HCT116 (cell line): ENCODE data around the gene CASKIN2. TPM values are rescaled to one million over a fixed set of nuclear protein-coding genes. Genes with fewer than 3 reads are reported as not detected.

ENCODE experiments used
- ATAC-seq: fragments of 200-7000 bp; cut with Tn5 transposase; 2 replicates; pipeline ENCODE4 v1.9.1; 2020; ENCODE audit warnings: mild to moderate bottlenecking, moderate library complexity
- BruUV-seq: library from RNA; stranded (reverse); fragments of 400-500 nt; replicated peaks from 2 replicates; lab custom pipeline; 2021; lab: Mats Ljungman, UMichigan
- CTCF ChIA-PET: fragments of 300-600 bp; sonication (Branson Sonifier 250); formaldehyde crosslinking; loops from one replicate; lab custom pipeline; 2021; ENCODE audit warnings: antibody characterized with exemption; lab: Charles Lee
- POLR2A ChIA-PET: fragments of 300-600, 350-600 bp; sonication (Branson Sonifier 250); formaldehyde crosslinking; loops from one replicate; lab custom pipeline; 2021; ENCODE audit warnings: antibody characterized with exemption; lab: Charles Lee
- RAD21 ChIA-PET, 2 experiments: fragments of 300-600 bp; sonication (Branson Sonifier 250); formaldehyde crosslinking; loops; one replicate each; lab custom pipeline; 2023; ENCODE audit warnings: low total read pairs in 2 of 2; ENCODE audit not compliant: uncharacterized antibody in 2 of 2, unreplicated experiment in 2 of 2, low non-redundant PET in 1 of 2; lab: Charles Lee
- DNase-seq: peaks from one replicate; pipeline ENCODE4 v3.0.0-alpha.2; 2010; ENCODE audit warnings: low read depth, low spot score
- H2AFZ ChIP-seq: fragments of 200-600 bp; shearing (Covaris generic), sonication (generic); 2 replicates; pipeline ENCODE4 v1.6.1; 2017; ENCODE audit warnings: low read depth, mixed run types, mixed read lengths, antibody characterized with exemption, low read length; ENCODE audit not compliant: poor library complexity, severe bottlenecking
- H3K27ac ChIP-seq: 2 replicates; pipeline ENCODE4 v1.5.1; 2012; ENCODE audit warnings: low read depth, low read length
- H3K27me3 ChIP-seq: fragments of 200-600 bp; sonication (generic); 2 replicates; pipeline ENCODE4 v1.6.1; 2016; ENCODE audit warnings: mixed run types, low read length, mixed read lengths; ENCODE audit not compliant: insufficient read depth
- H3K36me3 ChIP-seq, 2 experiments: fragments of 200-500 bp in 1 of 2; fragments of 200-600 bp in 1 of 2; sonication (Bioruptor generic) in 1 of 2; sonication (generic) in 1 of 2; 2 replicates each; pipeline versions ENCODE4 v1.5.1 to v1.6.1; 2014 to 2016; ENCODE audit warnings: low read length in 2 of 2, inconsistent platforms in 1 of 2, mixed read lengths in 1 of 2, mixed run types in 1 of 2; ENCODE audit not compliant: insufficient read depth in 2 of 2, control insufficient read depth in 1 of 2
- H3K4me1 ChIP-seq, 2 experiments: fragments of 200-600 bp in 1 of 2; sonication (generic) in 1 of 2; 2 replicates each; pipeline versions ENCODE4 v1.5.1 to v1.6.1; 2012 to 2017; ENCODE audit warnings: low read length in 2 of 2, inconsistent platforms in 1 of 2, mild to moderate bottlenecking in 1 of 2, mixed read lengths in 1 of 2, mixed run types in 1 of 2, moderate library complexity in 1 of 2; ENCODE audit not compliant: insufficient read depth in 2 of 2, control insufficient read depth in 1 of 2
- H3K4me2 ChIP-seq: fragments of 200-600 bp; sonication (generic); 2 replicates; pipeline ENCODE4 v1.6.1; 2017; ENCODE audit warnings: mixed run types, low read length, mixed read lengths
- H3K4me3 ChIP-seq, 2 experiments: fragments of 200-600 bp in 1 of 2; sonication (generic) in 1 of 2; replicated peaks in 1 of 2; 2 replicates each; pipeline ENCODE4 v1.5.1; 2011 to 2016; ENCODE audit warnings: low read length in 2 of 2, control low read depth in 1 of 2, low read depth in 1 of 2, mild to moderate bottlenecking in 1 of 2, mixed read lengths in 1 of 2, mixed run types in 1 of 2
- H3K79me2 ChIP-seq: fragments of 200-600 bp; sonication (generic); 2 replicates; pipeline ENCODE4 v1.6.1; 2017; ENCODE audit warnings: mild to moderate bottlenecking, mixed run types, low read length, moderate library complexity, mixed read lengths; ENCODE audit not compliant: insufficient read depth
- H3K9ac ChIP-seq: fragments of 200-600 bp; sonication (generic); 2 replicates; pipeline ENCODE4 v1.6.1; 2016; ENCODE audit warnings: low read length, mixed read lengths
- H3K9me2 ChIP-seq: fragments of 200-600 bp; sonication (generic), shearing (Covaris generic); 2 replicates; pipeline ENCODE4 v1.6.1; 2017; ENCODE audit warnings: mixed run types, mild to moderate bottlenecking, moderate library complexity; ENCODE audit not compliant: insufficient read depth
- H3K9me3 ChIP-seq, 2 experiments: fragments of 200-500 bp in 1 of 2; fragments of 200-600 bp in 1 of 2; sonication (Bioruptor generic) in 1 of 2; sonication (generic) in 1 of 2; 2 replicates each; pipeline ENCODE4 v1.6.1; 2014 to 2017; ENCODE audit warnings: low read length in 2 of 2, mixed read lengths in 2 of 2, inconsistent platforms in 1 of 2, low read depth in 1 of 2, mild to moderate bottlenecking in 1 of 2, mixed run types in 1 of 2, moderate library complexity in 1 of 2; ENCODE audit not compliant: control insufficient read depth in 1 of 2, insufficient read depth in 1 of 2
- H4K20me1 ChIP-seq: fragments of 200-600 bp; sonication (generic), shearing (Covaris generic); 2 replicates; pipeline ENCODE4 v1.6.1; 2017; ENCODE audit warnings: mixed run types, mild to moderate bottlenecking, moderate library complexity; ENCODE audit not compliant: insufficient read depth
- CBX3 ChIP-seq: IDR thresholded peaks from 2 replicates; pipeline ENCODE4 v1.6.1; 2012; ENCODE audit warnings: low read depth
- EGR1 ChIP-seq: IDR thresholded peaks from 2 replicates; pipeline ENCODE4 v1.6.1; 2012; ENCODE audit warnings: low read depth
- EZH2phosphoT487 ChIP-seq: fragments of 200-600 bp; IDR thresholded peaks from 2 replicates; pipeline ENCODE4 v1.6.1; 2018; ENCODE audit warnings: antibody characterized with exemption, borderline replicate concordance
- FOSL1 ChIP-seq: IDR thresholded peaks from 2 replicates; pipeline ENCODE4 v1.6.1; 2012; ENCODE audit warnings: low read depth
- JUND ChIP-seq: IDR thresholded peaks from 2 replicates; pipeline ENCODE4 v1.6.1; 2012
- MAX ChIP-seq: IDR thresholded peaks from 2 replicates; pipeline ENCODE4 v1.6.1; 2012
- POLR2AphosphoS5 ChIP-seq: IDR thresholded peaks from 2 replicates; pipeline ENCODE4 v1.6.1; 2011; ENCODE audit warnings: mild to moderate bottlenecking, low read depth, low read length, moderate library complexity
- RAD21 ChIP-seq: IDR thresholded peaks from 2 replicates; pipeline ENCODE4 v1.6.1; 2012; ENCODE audit warnings: low read depth, mild to moderate bottlenecking
- SIN3A ChIP-seq: IDR thresholded peaks from 2 replicates; pipeline ENCODE4 v1.6.1; 2012; ENCODE audit warnings: low read depth
- SP1 ChIP-seq: IDR thresholded peaks from 2 replicates; pipeline ENCODE4 v1.6.1; 2012; ENCODE audit warnings: low read depth
- SRF ChIP-seq: IDR thresholded peaks from 2 replicates; pipeline ENCODE4 v1.6.1; 2012; ENCODE audit warnings: low read depth
- TCF7L2 ChIP-seq: IDR thresholded peaks from 2 replicates; pipeline ENCODE4 v1.7.0; 2011; ENCODE audit warnings: borderline replicate concordance, inconsistent platforms; ENCODE audit not compliant: insufficient read depth, insufficient read length; ENCODE audit errors: extremely low read depth
- YY1 ChIP-seq: IDR thresholded peaks from 2 replicates; pipeline ENCODE4 v1.6.1; 2011; ENCODE audit warnings: low read length, low read depth, moderate library complexity, mild to moderate bottlenecking; ENCODE audit not compliant: insufficient replicate concordance; ENCODE audit errors: extremely low read depth
- ZBTB33 ChIP-seq: IDR thresholded peaks from 2 replicates; pipeline ENCODE4 v1.6.1; 2011; ENCODE audit warnings: mild to moderate bottlenecking, low read length, moderate library complexity; ENCODE audit not compliant: insufficient replicate concordance; ENCODE audit errors: extremely low read depth
- ZFX ChIP-seq: fragments of 450-650 bp; IDR thresholded peaks from 2 replicates; pipeline ENCODE4 v1.6.1; 2017
- intact Hi-C: fragments of 100-400 bp; cut with micrococcal nuclease; formaldehyde crosslinking; loops from 2 replicates; pipeline ENCODE4 v1.10.0; 2022
- total RNA-seq: library from RNA; stranded (reverse); gene quantifications from one replicate; pipeline ENCODE4 v1.2.1, GENCODE V29; 2021; ENCODE audit not compliant: unreplicated experiment
- TF ChIP-seq, protein P1 (sequence below), 3 experiments: fragments of 200-600 bp in 1 of 3; sonication (generic) in 1 of 3; IDR thresholded peaks in 2 of 3; conservative IDR thresholded peaks in 1 of 3; 2 replicates each; pipeline ENCODE4 v1.5.1; 2012 to 2017; ENCODE audit warnings: low read depth in 2 of 3, low read length in 2 of 3, antibody characterized with exemption in 1 of 3, borderline replicate concordance in 1 of 3, control low read depth in 1 of 3, mild to moderate bottlenecking in 1 of 3, mixed read lengths in 1 of 3, mixed run types in 1 of 3, moderate library complexity in 1 of 3; ENCODE audit not compliant: insufficient read depth in 1 of 3
- TF ChIP-seq, protein P2 (sequence below): IDR thresholded peaks from 2 replicates; pipeline ENCODE4 v1.6.1; 2012; ENCODE audit warnings: low read depth

CASKIN2 gene
- total RNA-seq, 1 experiment from 2014 or later = 38.4 TPM

DNA sequence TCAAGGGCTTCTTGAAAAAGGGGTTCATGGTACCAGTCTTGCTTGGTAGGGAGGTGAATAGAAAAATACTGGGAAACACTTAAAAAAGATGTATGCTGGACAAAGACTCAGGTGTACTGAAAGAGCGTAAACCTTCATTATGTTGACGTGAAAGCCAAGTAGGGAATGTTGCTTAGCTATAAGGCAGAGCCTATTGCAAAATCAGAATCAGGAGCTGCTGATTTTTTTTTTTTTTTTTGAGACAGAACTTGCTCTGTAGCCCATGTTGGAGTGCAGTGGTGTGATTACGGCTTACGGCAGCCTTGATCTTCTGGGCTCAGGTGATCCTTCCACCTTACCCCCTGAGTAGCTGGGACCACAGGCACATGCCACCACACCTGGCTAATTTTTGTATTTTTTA lies 55.0 kb downstream of the CASKIN2 start:
- POLR2A ChIA-PET = no interaction called here
- CTCF ChIA-PET = no interaction called here

More for the DNA sequence above, 55.0 kb downstream of the CASKIN2 start:
- Histone ChIP-seq H3K36me3 (no peaks in the 10 kb centered on the region), H3K4me2 (no peak overlapping the region), H3K27me3 (no peaks in the 10 kb centered on the region), H2AFZ (no peak overlapping the region), H3K4me3 (no peak overlapping the region), H3K4me1 (peaks cover 12 to 14% of the 10 kb centered on the region in 2 experiments), H3K27ac (no peak overlapping the region), H3K9me3 (no peaks in the 10 kb centered on the region), H3K79me2 (no peaks in the 10 kb centered on the region; the same call in 1 of the 2 replicates), H4K20me1 (no peaks in the 10 kb centered on the region), H3K9me2 (no peaks in the 10 kb centered on the region), H3K9ac (no peak overlapping the region)
- RAD21 ChIA-PET = no interaction called here
- ATAC-seq (no peak), DNase-seq (no peak)
- BruUV-seq = no TSS peak
- intact Hi-C loops = no loop called here
- TF ChIP-seq TCF7L2 = no peak
- TF ChIP-seq ZFX = no peak
- TF ChIP-seq CBX3 = no peak
- no peak for TF ChIP-seq JUND
- no peak for TF ChIP-seq SRF
- TF ChIP-seq YY1 = no peak
- TF ChIP-seq FOSL1 = no peak
- no peak for TF ChIP-seq RAD21
- no peak for TF ChIP-seq MAX
- TF ChIP-seq POLR2AphosphoS5 = no peak
- no peak for TF ChIP-seq ZBTB33
- TF ChIP-seq, protein P1, sequence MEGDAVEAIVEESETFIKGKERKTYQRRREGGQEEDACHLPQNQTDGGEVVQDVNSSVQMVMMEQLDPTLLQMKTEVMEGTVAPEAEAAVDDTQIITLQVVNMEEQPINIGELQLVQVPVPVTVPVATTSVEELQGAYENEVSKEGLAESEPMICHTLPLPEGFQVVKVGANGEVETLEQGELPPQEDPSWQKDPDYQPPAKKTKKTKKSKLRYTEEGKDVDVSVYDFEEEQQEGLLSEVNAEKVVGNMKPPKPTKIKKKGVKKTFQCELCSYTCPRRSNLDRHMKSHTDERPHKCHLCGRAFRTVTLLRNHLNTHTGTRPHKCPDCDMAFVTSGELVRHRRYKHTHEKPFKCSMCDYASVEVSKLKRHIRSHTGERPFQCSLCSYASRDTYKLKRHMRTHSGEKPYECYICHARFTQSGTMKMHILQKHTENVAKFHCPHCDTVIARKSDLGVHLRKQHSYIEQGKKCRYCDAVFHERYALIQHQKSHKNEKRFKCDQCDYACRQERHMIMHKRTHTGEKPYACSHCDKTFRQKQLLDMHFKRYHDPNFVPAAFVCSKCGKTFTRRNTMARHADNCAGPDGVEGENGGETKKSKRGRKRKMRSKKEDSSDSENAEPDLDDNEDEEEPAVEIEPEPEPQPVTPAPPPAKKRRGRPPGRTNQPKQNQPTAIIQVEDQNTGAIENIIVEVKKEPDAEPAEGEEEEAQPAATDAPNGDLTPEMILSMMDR (IDR thresholded peaks at IDR 0.05 in 2 of 3, conservative IDR thresholded peaks at IDR 0.05 in 1 of 3; ENCODE audit: borderline replicate concordance in 1 of 3, insufficient read depth in 1 of 3, low read depth in 2 of 3, low read length in 2 of 3) = no peak
- TF ChIP-seq, protein P2, sequence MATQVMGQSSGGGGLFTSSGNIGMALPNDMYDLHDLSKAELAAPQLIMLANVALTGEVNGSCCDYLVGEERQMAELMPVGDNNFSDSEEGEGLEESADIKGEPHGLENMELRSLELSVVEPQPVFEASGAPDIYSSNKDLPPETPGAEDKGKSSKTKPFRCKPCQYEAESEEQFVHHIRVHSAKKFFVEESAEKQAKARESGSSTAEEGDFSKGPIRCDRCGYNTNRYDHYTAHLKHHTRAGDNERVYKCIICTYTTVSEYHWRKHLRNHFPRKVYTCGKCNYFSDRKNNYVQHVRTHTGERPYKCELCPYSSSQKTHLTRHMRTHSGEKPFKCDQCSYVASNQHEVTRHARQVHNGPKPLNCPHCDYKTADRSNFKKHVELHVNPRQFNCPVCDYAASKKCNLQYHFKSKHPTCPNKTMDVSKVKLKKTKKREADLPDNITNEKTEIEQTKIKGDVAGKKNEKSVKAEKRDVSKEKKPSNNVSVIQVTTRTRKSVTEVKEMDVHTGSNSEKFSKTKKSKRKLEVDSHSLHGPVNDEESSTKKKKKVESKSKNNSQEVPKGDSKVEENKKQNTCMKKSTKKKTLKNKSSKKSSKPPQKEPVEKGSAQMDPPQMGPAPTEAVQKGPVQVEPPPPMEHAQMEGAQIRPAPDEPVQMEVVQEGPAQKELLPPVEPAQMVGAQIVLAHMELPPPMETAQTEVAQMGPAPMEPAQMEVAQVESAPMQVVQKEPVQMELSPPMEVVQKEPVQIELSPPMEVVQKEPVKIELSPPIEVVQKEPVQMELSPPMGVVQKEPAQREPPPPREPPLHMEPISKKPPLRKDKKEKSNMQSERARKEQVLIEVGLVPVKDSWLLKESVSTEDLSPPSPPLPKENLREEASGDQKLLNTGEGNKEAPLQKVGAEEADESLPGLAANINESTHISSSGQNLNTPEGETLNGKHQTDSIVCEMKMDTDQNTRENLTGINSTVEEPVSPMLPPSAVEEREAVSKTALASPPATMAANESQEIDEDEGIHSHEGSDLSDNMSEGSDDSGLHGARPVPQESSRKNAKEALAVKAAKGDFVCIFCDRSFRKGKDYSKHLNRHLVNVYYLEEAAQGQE = no peak
- no peak for TF ChIP-seq EGR1
- no peak for TF ChIP-seq SIN3A
- no peak for TF ChIP-seq EZH2phosphoT487
- no peak for TF ChIP-seq SP1
